LNCaP clone FGC (cell line): ENCODE data around the gene HK3.

Source experiments
- DNase-seq: peaks from one replicate; pipeline ENCODE4 v3.0.0-alpha.2; 2011; ENCODE audit warnings: low read depth
- H3K4me3 ChIP-seq: 2 replicates; pipeline ENCODE4 v1.5.1; 2011; ENCODE audit warnings: mild to moderate bottlenecking, low read depth, low read length, control low read depth
- TF ChIP-seq, protein P1 (sequence below): IDR thresholded peaks from 2 replicates; pipeline ENCODE4 v1.5.1; 2012; ENCODE audit warnings: mild to moderate bottlenecking; ENCODE audit not compliant: control insufficient read depth, insufficient read depth; ENCODE audit errors: extremely low read depth

Gene HK3

GRCh38 chr5:176895831-176896230, 3.3 kb downstream of the HK3 start:
- H3K4me3 ChIP-seq: no peak overlapping the region
- DNase-seq: no peak
- TF ChIP-seq, protein P1, sequence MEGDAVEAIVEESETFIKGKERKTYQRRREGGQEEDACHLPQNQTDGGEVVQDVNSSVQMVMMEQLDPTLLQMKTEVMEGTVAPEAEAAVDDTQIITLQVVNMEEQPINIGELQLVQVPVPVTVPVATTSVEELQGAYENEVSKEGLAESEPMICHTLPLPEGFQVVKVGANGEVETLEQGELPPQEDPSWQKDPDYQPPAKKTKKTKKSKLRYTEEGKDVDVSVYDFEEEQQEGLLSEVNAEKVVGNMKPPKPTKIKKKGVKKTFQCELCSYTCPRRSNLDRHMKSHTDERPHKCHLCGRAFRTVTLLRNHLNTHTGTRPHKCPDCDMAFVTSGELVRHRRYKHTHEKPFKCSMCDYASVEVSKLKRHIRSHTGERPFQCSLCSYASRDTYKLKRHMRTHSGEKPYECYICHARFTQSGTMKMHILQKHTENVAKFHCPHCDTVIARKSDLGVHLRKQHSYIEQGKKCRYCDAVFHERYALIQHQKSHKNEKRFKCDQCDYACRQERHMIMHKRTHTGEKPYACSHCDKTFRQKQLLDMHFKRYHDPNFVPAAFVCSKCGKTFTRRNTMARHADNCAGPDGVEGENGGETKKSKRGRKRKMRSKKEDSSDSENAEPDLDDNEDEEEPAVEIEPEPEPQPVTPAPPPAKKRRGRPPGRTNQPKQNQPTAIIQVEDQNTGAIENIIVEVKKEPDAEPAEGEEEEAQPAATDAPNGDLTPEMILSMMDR: no peak

DNA sequence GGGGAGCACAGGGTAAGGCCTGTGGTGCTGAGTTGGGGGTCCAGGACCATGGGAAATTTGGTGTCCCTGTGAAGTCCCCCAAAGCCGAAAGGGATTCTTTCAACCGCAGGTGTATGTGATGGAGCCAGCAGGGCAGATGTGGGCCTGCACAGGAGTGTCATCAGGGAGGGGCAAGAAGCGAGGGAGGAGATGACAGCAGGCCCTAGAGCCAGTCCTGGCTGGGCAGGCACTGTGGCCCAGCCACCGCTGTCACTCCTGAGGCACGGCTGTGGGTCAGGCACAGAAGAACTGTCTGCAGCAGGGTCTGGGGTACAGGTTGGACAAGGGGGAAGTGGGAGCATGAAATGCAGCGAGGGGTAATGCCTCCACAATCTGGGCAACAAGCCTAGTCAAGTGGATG, 4.8 kb downstream of the HK3 start:
- no peak for DNase-seq
- no peak overlapping the region for H3K4me3 ChIP-seq
- TF ChIP-seq, protein P1: no peak

GRCh38 chr5:176892663-176893062, 6.5 kb downstream of the HK3 start:
- TF ChIP-seq, protein P1: no peak
- H3K4me3 ChIP-seq: no peak overlapping the region
- DNase-seq: no peak

DNA sequence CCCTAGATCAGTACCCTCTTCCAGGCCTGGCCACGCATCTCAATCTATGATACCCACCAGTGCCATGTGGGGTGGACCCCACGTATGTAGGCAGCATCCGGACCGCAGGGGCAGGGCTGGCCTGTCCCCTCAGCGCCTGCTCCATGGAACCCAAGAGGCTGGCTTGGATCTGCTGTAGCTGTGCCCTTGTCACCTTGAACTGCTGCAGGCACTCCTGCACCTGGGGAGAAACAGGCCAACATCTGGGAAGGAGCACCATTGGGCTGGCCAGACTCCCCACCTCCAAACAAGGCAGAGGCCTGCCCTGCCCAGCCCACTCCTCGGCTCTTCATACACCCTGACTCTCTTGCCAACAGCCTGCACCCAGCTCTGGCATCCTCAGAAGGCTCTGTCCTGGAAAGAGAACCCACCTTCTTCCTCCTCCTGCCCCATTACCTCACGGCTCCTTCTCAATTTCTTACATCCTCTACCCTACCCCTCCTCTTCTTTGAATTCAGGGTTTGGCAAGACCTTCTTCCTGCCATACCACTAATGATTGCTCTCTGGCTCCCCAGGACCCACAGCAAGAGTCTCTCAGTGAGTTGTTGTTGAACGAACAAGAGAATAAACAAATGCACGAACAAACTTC, 7.7 kb downstream of the HK3 start:
- TF ChIP-seq, protein P1: no peak
- no peak for DNase-seq
- H3K4me3 ChIP-seq: no peak overlapping the region

GRCh38 chr5:176890455-176891330, 8.5 kb downstream of the HK3 start:
- no peak for DNase-seq
- no peak overlapping the region for H3K4me3 ChIP-seq
- TF ChIP-seq, protein P1: no peak

DNA sequence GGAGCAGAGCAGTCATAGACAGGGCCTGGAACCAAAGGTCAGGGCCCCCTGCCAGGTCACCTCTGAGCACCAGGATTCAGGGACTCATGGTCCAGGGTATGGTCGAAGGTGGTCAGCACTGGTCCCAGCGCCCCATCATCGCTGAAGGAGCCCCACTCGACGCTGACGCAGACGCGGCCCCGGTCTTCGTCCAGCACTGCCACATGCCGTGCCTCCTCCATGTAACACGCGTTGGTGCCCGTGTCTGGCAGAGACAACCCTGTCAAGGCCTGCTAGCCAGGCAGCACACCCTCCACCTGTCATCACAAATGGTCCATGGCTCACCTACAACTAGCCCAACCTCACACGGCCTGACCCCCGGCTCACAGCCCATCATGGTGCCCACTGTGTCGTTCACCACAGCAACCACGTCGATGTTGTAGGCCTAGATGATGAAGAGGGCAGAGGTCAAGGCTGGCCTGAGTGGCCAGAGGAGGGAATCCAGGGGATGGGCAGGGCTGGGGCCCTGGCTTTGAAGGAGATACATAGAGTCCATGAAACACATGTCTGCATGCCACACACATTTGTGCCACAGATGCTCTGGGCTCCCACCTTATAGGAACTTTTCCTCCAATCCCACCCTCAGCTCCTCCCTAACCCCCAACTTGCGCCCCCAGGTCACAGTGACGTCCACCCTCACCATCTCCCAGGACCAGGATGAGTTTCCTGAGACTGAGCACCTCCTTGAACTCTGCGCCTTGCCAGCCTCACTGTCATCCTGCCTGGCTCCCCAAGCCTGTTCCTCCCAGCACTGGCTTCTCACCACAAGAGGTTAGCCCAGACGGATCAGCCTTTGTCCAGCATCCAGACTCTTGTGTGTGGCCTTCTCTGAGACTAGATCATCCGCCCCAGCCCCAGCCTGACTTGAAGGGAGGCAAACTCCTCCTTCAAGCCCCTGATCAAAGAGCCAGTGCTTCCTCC, 9.5 kb downstream of the HK3 start:
- H3K4me3 ChIP-seq: no peak overlapping the region
- TF ChIP-seq, protein P1: no peak

More for the DNA sequence above, 9.5 kb downstream of the HK3 start:
- no peak for DNase-seq
